Adipocyte (in vitro differentiated cells): ENCODE results near the gene KHNYN.

Source experiments
- DNase-seq: peaks from one replicate; pipeline ENCODE4 v3.0.0-alpha.2; 2015; ENCODE audit warnings: low read depth
- H3K27me3 ChIP-seq: replicated peaks from 2 replicates; pipeline ENCODE4 v1.7.0; 2013; ENCODE audit warnings: mild to moderate bottlenecking, low read length, moderate library complexity; ENCODE audit not compliant: control insufficient read depth, insufficient read depth
- H3K36me3 ChIP-seq: 2 replicates; pipeline ENCODE4 v1.7.0; 2013; ENCODE audit warnings: low read length, mild to moderate bottlenecking, moderate library complexity; ENCODE audit not compliant: control insufficient read depth, insufficient read depth, severe bottlenecking
- H3K4me1 ChIP-seq: 2 replicates; pipeline ENCODE4 v1.7.0; 2013; ENCODE audit warnings: mild to moderate bottlenecking, low read length, moderate library complexity; ENCODE audit not compliant: control insufficient read depth, insufficient read depth
- H3K4me3 ChIP-seq: 2 replicates; pipeline ENCODE4 v1.7.0; 2013; ENCODE audit warnings: mild to moderate bottlenecking, low read length, moderate library complexity
- H3K9ac ChIP-seq: 2 replicates; pipeline ENCODE4 v1.7.0; 2013; ENCODE audit warnings: mild to moderate bottlenecking, low read length, moderate library complexity
- H3K9me3 ChIP-seq: 2 replicates; pipeline ENCODE4 v1.7.0; 2013; ENCODE audit warnings: mild to moderate bottlenecking, low read length, moderate library complexity; ENCODE audit not compliant: control insufficient read depth

Gene KHNYN

DNA sequence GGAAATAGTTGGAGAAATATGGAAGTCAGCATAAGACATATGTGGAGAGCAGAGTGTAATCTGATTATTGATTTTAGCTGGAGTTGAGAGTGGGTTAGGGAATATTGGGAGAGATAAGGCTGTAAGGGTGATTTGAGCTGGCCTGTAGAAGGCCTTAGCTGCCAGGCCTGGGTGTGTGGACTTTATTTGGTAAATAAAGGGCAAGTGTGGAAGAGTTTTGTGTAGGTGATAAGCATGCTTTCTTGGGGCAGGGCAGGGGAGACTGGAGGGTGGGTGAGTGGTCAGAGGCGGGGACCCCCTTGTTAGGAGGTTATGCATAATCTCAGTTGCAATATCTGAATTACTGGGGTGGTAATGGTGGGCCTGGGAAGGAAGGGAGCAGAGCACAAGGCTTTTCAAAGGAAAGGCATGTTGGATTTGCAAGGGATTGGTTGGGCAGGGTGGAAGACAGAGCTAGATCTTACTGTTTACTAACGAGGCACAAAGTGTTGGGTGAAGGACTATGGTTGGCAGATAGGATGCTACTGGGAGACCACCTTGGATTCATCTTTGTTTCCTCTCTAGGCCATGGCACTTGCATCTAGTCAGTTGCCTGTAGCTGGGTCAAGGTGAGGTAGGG is 5.5 kb downstream of the KHNYN start:
- Histone ChIP-seq H3K9ac (peak overlapping the region; percentile 53), H3K27me3 (no peaks in the 10 kb centered on the region), H3K36me3 (peaks cover 64% of the 10 kb centered on the region), H3K4me3 (no peak overlapping the region), H3K9me3 (no peaks in the 10 kb centered on the region), H3K4me1 (peaks cover 56% of the 10 kb centered on the region)
- DNase-seq: no peak

GRCh38 chr14:24435998-24436354 is 6.2 kb downstream of the KHNYN start:
- no peak overlapping the region for H3K4me3 ChIP-seq
- H3K9ac ChIP-seq: peak overlapping the region; percentile 57
- H3K27me3 ChIP-seq: no peaks in the 10 kb centered on the region
- no peaks in the 10 kb centered on the region for H3K9me3 ChIP-seq
- peaks cover 61% of the 10 kb centered on the region for H3K4me1 ChIP-seq
- DNase-seq: no peak
- H3K36me3 ChIP-seq: peaks cover 71% of the 10 kb centered on the region

- H3K4me3 ChIP-seq: no peak overlapping the region
- DNase-seq: peak; percentile 84
- no peaks in the 10 kb centered on the region for H3K9me3 ChIP-seq
- H3K4me1 ChIP-seq: peaks cover 61% of the 10 kb centered on the region
- peak overlapping the region; percentile 59 for H3K9ac ChIP-seq
- H3K27me3 ChIP-seq: no peaks in the 10 kb centered on the region
- H3K36me3 ChIP-seq: peaks cover 75% of the 10 kb centered on the region
Measured at GRCh38 chr14:24436355-24437019, 6.7 kb downstream of the KHNYN start.

GRCh38 chr14:24437020-24437735 is 7.4 kb downstream of the KHNYN start:
- H3K4me3 ChIP-seq: no peak overlapping the region
- peak overlapping the region; percentile 59 for H3K9ac ChIP-seq
- no peaks in the 10 kb centered on the region for H3K27me3 ChIP-seq
- H3K4me1 ChIP-seq: peaks cover 61% of the 10 kb centered on the region
- no peaks in the 10 kb centered on the region for H3K9me3 ChIP-seq
- H3K36me3 ChIP-seq: peaks cover 75% of the 10 kb centered on the region
- DNase-seq: no peak

GRCh38 chr14:24437736-24438067 is 7.9 kb downstream of the KHNYN start:
- Histone ChIP-seq H3K9ac (peak overlapping the region; percentile 59), H3K36me3 (peaks cover 71% of the 10 kb centered on the region), H3K4me1 (peaks cover 55% of the 10 kb centered on the region), H3K9me3 (no peaks in the 10 kb centered on the region), H3K4me3 (no peak overlapping the region), H3K27me3 (no peaks in the 10 kb centered on the region)
- no peak for DNase-seq

GRCh38 chr14:24438223-24439097 is 8.7 kb downstream of the KHNYN start:
- Histone ChIP-seq H3K27me3 (no peaks in the 10 kb centered on the region), H3K4me1 (peaks cover 50% of the 10 kb centered on the region), H3K9me3 (no peaks in the 10 kb centered on the region), H3K9ac (peak overlapping the region; percentile 16), H3K36me3 (peaks cover 63% of the 10 kb centered on the region), H3K4me3 (no peak overlapping the region)
- no peak for DNase-seq

- no peaks in the 10 kb centered on the region for H3K27me3 ChIP-seq
- H3K4me3 ChIP-seq: no peak overlapping the region
- peak overlapping the region; percentile 96 for H3K9ac ChIP-seq
- no peaks in the 10 kb centered on the region for H3K9me3 ChIP-seq
- peaks cover 55% of the 10 kb centered on the region for H3K36me3 ChIP-seq
- no peak for DNase-seq
- H3K4me1 ChIP-seq: peaks cover 45% of the 10 kb centered on the region
Measured at GRCh38 chr14:24439257-24439656, 9.5 kb downstream of the KHNYN start.

DNA sequence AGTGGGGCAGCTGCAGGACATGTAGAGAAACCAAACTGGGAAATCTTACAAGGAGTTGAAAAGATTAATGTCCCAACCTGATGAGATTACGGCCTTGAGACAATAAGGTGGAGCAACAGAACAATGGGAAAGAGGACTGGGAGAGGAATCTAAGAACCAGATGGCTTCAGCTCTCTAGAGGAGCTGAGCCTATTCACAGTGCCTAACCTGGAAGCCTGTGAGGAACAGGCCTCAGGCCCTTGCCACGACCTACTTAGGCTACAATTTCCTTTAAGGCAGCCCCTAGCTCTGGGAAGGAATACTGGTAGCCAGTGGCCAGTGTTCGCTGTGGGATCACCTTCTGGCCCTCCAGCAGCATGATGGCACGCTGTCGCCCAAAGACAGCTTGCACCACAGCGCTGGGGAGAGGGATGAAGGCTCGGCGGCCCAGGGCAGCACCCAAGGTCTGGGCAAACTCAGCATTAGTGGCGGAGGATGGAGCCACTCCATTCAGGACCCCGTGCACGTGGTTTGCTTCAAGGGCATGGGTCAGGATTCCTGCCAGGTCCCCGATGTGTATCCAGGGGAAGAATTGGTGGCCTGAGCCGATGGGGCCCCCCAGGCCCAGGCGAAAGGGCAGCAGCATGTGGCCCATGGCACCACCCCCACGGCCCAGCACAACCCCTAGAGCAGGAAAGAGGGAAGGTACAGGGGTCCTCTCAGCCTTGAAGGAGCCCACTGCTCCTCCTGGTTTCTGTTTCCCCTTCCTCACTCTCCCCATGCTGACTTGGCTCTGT is 10.3 kb downstream of the KHNYN start:
- Histone ChIP-seq H3K4me3 (no peak overlapping the region), H3K9ac (peak overlapping the region; percentile 96), H3K9me3 (no peaks in the 10 kb centered on the region), H3K27me3 (no peaks in the 10 kb centered on the region), H3K4me1 (peaks cover 45% of the 10 kb centered on the region), H3K36me3 (peaks cover 55% of the 10 kb centered on the region)
- DNase-seq: no peak

- Histone ChIP-seq H3K27me3 (no peaks in the 10 kb centered on the region), H3K4me3 (peak overlapping the region; percentile 88), H3K9ac (peak overlapping the region; percentile 96), H3K4me1 (peaks cover 43% of the 10 kb centered on the region), H3K9me3 (no peaks in the 10 kb centered on the region), H3K36me3 (peaks cover 54% of the 10 kb centered on the region)
- no peak for DNase-seq
Measured at GRCh38 chr14:24440606-24441399, 11.0 kb downstream of the KHNYN start.

DNA sequence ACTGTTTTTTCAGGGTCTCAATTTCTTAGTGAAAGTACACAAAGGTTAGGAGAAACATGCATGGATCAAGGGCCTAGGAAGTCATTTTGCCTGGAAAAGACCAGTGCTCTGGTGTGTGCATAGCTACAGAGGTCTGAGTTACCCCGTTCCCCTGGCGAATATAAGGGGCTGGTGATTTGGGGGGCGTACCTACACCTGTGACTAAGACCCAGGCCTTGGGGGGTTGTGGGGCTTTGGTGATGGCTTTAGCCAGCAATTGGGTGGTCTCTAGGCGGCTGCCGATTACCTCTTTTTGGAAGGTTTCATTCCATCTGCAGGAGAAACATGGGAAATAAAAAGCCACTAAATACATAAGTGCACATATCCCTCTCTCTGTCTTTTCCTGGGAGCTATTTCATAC is 11.7 kb downstream of the KHNYN start:
- H3K9me3 ChIP-seq: no peaks in the 10 kb centered on the region
- no peak for DNase-seq
- H3K4me1 ChIP-seq: peaks cover 36% of the 10 kb centered on the region
- peaks cover 47% of the 10 kb centered on the region for H3K36me3 ChIP-seq
- H3K27me3 ChIP-seq: no peaks in the 10 kb centered on the region
- H3K9ac ChIP-seq: peak overlapping the region; percentile 96
- peak overlapping the region; percentile 88 for H3K4me3 ChIP-seq
